GM12878 (cell line): Measurements from ENCODE around the gene PSAPL1. TPM values are rescaled to one million over a fixed set of nuclear protein-coding genes. Genes with fewer than 3 reads are reported as not detected.

Experiments
- ATAC-seq: fragments of 200-7000 bp; cut with Tn5 transposase; 3 replicates; pipeline ENCODE4 v1.9.1; 2020; ENCODE audit warnings: mild to moderate bottlenecking, moderate library complexity
- BruUV-seq: library from RNA; stranded (reverse); fragments of 400-500 nt; replicated peaks from 2 replicates; lab custom pipeline; 2021; lab: Mats Ljungman, UMichigan
- CTCF ChIA-PET: fragments of 300-600 bp; sonication (Branson Sonifier 250); formaldehyde crosslinking; extraction: SDS; loops from one replicate; lab custom pipeline; 2021; ENCODE audit warnings: inconsistent platforms; lab: Yijun Ruan, JAX
- POLR2A ChIA-PET: fragments of 350-600 bp; formaldehyde crosslinking; extraction: SDS; loops from one replicate; lab custom pipeline; 2021; ENCODE audit warnings: inconsistent platforms; lab: Charles Lee
- RAD21 ChIA-PET: fragments of 300-600 bp; sonication (Branson Sonifier 250); formaldehyde crosslinking; loops from one replicate; lab custom pipeline; 2023; ENCODE audit warnings: antibody characterized with exemption; ENCODE audit not compliant: unreplicated experiment; lab: Charles Lee
- SMC1A ChIA-PET: fragments of 300-600 bp; sonication (Branson Sonifier 250); formaldehyde crosslinking; loops from one replicate; lab custom pipeline; 2023; ENCODE audit not compliant: unreplicated experiment, uncharacterized antibody; lab: Charles Lee
- DNase-seq: peaks from one replicate; pipeline ENCODE4 v3.0.0-alpha.2; 2011; ENCODE audit warnings: low read depth, low spot score
- FAIRE-seq: peaks from 3 replicates; lab custom pipeline; 2011; peaks lifted over from hg19 to GRCh38; lab: Jason Lieb, UNC
- H2AFZ ChIP-seq: 2 replicates; pipeline ENCODE4 v1.6.0; 2011; ENCODE audit warnings: low read depth, low read length, control low read depth; ENCODE audit not compliant: control insufficient read depth
- H3K27ac ChIP-seq: 2 replicates; pipeline ENCODE4 v1.5.1; 2011; ENCODE audit warnings: control low read depth; ENCODE audit not compliant: control insufficient read depth, insufficient read depth
- H3K27me3 ChIP-seq, 2 experiments: replicated peaks in 1 of 2; 2 replicates each; pipeline versions ENCODE4 v1.6.0 to v1.6.1; 2011; ENCODE audit warnings: low read length in 1 of 2; ENCODE audit not compliant: control insufficient read depth in 2 of 2, insufficient read depth in 2 of 2
- H3K36me3 ChIP-seq, 2 experiments: 2 replicates each; pipeline ENCODE4 v1.5.1; 2011; ENCODE audit warnings: low read length in 1 of 2; ENCODE audit not compliant: control insufficient read depth in 2 of 2, insufficient read depth in 2 of 2
- H3K4me1 ChIP-seq: 2 replicates; pipeline ENCODE4 v1.6.1; 2011; ENCODE audit warnings: mild to moderate bottlenecking, low read length, moderate library complexity, mixed read lengths; ENCODE audit not compliant: control insufficient read depth, insufficient read depth
- H3K4me2 ChIP-seq: 2 replicates; pipeline ENCODE4 v1.6.0; 2011; ENCODE audit warnings: control low read depth; ENCODE audit not compliant: control insufficient read depth, insufficient read depth
- H3K4me3 ChIP-seq: fragments of 200-600 bp; sonication (generic); 2 replicates; pipeline ENCODE4 v1.5.1; 2016
- H3K79me2 ChIP-seq: 2 replicates; pipeline ENCODE4 v1.6.0; 2011; ENCODE audit warnings: low read length; ENCODE audit not compliant: control insufficient read depth, insufficient read depth
- H3K9ac ChIP-seq: 2 replicates; pipeline ENCODE4 v1.8.0; 2011; ENCODE audit warnings: low read length, control low read depth, mixed read lengths; ENCODE audit not compliant: control insufficient read depth, insufficient read depth
- H3K9me3 ChIP-seq: replicated peaks from 3 replicates; pipeline ENCODE4 v1.5.1; 2011; ENCODE audit warnings: mild to moderate bottlenecking, low read length; ENCODE audit not compliant: control insufficient read depth, insufficient read depth
- H4K20me1 ChIP-seq: 2 replicates; pipeline ENCODE4 v1.6.0; 2011; ENCODE audit not compliant: control insufficient read depth, insufficient read depth
- CBX3 ChIP-seq: fragments of 200-600 bp; sonication (generic); IDR thresholded peaks from 2 replicates; pipeline ENCODE4 v1.6.1; 2016; ENCODE audit warnings: low read depth, borderline replicate concordance
- CREM ChIP-seq: IDR thresholded peaks from 2 replicates; pipeline ENCODE4 v1.6.1; 2014; ENCODE audit warnings: antibody characterized with exemption, low read depth
- FOS ChIP-seq: IDR thresholded peaks from 3 replicates; pipeline ENCODE4 v1.6.1; 2011; ENCODE audit warnings: borderline replicate concordance; ENCODE audit not compliant: insufficient read length; ENCODE audit errors: extremely low read depth
- IKZF2 ChIP-seq, 2 experiments: fragments of 450-650 bp; IDR thresholded peaks; 2 replicates each; pipeline ENCODE4 v1.6.1; 2017; ENCODE audit warnings: mild to moderate bottlenecking in 2 of 2, moderate library complexity in 2 of 2
- MEF2A ChIP-seq: IDR thresholded peaks from 2 replicates; pipeline ENCODE4 v1.6.1; 2011; ENCODE audit warnings: low read depth, mild to moderate bottlenecking, low read length, moderate library complexity; ENCODE audit not compliant: insufficient read depth
- MTA3 ChIP-seq: IDR thresholded peaks from 2 replicates; pipeline ENCODE4 v1.6.1; 2012; ENCODE audit warnings: low read length, inconsistent platforms, borderline replicate concordance
- RAD21 ChIP-seq: IDR thresholded peaks from 2 replicates; pipeline ENCODE4 v1.6.1; 2011; ENCODE audit warnings: mild to moderate bottlenecking, low read depth, low read length, moderate library complexity; ENCODE audit not compliant: insufficient read depth
- RELA ChIP-seq: fragments of 450-650 bp; IDR thresholded peaks from 2 replicates; pipeline ENCODE4 v1.8.0; 2014; ENCODE audit warnings: borderline replicate concordance; ENCODE audit not compliant: partially characterized antibody
- STAT1 ChIP-seq: fragments of 450-650 bp; conservative IDR thresholded peaks from 2 replicates; pipeline ENCODE4 v1.6.1; 2014; ENCODE audit warnings: antibody characterized with exemption, mild to moderate bottlenecking
- WGBS: methylation state at CpG from one replicate; pipeline ENCODE4 v1.1.6; 2016; ENCODE audit warnings: low lambda C conversion rate; ENCODE audit not compliant: insufficient replicate concordance, insufficient coverage; ENCODE audit errors: missing lambda C conversion rate; 5-methylcytosine and 5-hydroxymethylcytosine counted together
- in situ Hi-C: fragments of 300-500 bp; cut with MboI; formaldehyde crosslinking; loops from 9 replicates; pipeline ENCODE4 v1.14.3; 2018; ENCODE audit warnings: mixed read lengths
- intact Hi-C: fragments of 100-400 bp; cut with micrococcal nuclease; formaldehyde crosslinking; loops from one replicate; pipeline ENCODE4 v1.14.2; 2022; ENCODE audit not compliant: unreplicated experiment
- polyA plus RNA-seq, 11 experiments: library from polyadenylated mRNA; depleted of rRNA in 4 of 11; unstranded in 6 of 11; stranded (reverse) in 5 of 11; fragments of >200 nt; fragmentation: Nextera tagmentation in 4 of 11; fragmentation: Illumina TruSeq in 1 of 11; extraction: Ambion mirVana in 4 of 11; extraction: Trizol in 1 of 11; gene quantifications; 1 replicate in 1 of 11; 2 replicates in 10 of 11; pipeline versions ENCODE4 v1.2.1 to v1.2.3, GENCODE V29; 2011 to 2016; ENCODE audit warnings: inconsistent platforms in 2 of 11, missing spikeins in 2 of 11, low read depth in 1 of 11
- total RNA-seq, 4 experiments: library from RNA; depleted of rRNA in 3 of 4; stranded (reverse); fragments of >200 nt in 3 of 4; fragmentation: Illumina TruSeq in 1 of 4; extraction: Trizol in 1 of 4; gene quantifications; 2 replicates each; pipeline versions ENCODE4 v1.2.1 to v1.2.3, GENCODE V29; 2013 to 2021
- TF ChIP-seq, protein P1 (sequence below): fragments of 450-650 bp; IDR thresholded peaks from 2 replicates; pipeline ENCODE4 v1.6.1; 2017; ENCODE audit warnings: low read depth, mild to moderate bottlenecking, moderate library complexity

The PSAPL1 gene
- total and polyA plus RNA-seq, 10 of the 15 experiments (the other 5 are each of a cell fraction or from before 2014, with no cell fraction given) = not detected

DNA sequence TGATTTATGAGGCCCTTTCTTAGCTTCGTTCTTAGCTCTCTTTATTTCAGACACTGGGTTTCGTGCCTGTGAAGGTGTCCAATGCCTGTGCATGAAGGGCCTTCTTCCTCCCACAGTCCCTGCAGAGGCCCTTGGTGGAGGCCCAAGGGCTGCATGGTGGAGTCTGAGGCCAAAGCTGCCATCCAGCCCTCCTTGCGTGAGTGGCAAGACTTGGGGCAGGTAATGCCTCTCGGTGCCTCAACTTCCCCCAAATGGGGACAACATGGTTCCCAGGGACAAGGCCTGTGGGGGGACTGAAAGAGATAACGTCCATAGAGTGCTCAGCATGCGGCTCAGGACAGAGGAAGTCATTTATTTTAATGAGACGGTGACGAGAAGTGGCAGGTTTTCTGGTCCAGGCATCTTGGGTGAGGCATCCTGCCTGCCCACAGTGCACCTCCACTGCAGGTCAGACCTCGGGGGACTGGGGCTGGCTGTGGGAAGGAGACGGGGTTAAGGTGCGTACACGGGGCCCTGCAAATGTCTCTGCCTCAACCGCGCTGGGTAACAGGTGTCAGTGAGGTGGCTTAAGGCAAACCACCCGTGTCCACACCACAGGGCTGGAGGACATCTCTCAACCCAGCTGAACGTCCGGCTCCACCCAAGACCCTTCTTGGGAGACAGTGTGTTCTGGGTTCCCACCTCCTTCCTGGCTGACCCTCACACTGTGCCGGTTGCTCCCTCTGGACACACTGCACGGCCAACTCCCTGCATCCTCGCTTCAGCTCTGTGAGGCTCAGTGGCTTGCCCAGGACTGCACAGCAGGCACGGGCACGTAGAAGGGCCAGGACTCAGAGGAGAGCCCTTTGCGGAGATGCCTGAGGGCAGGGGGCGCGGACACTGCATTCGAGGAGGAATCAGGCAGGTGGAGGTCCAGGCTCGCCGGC, 50.5 kb downstream of the PSAPL1 start:
- H4K20me1 ChIP-seq = no peaks in the 10 kb centered on the region
- intact Hi-C loops = no loop called here
- ATAC-seq = no peak
- RAD21 ChIA-PET = no interaction called here
- no peak for TF ChIP-seq CREM
- TF ChIP-seq CBX3 = no peak
- TF ChIP-seq MTA3 = no peak
- no peak for TF ChIP-seq RAD21
- TF ChIP-seq MEF2A = no peak
- no peak for TF ChIP-seq FOS
- TF ChIP-seq STAT1 = no peak
- TF ChIP-seq IKZF2 (IDR thresholded peaks at IDR 0.05) = no peak
- no peak for TF ChIP-seq RELA
- TF ChIP-seq, protein P1, sequence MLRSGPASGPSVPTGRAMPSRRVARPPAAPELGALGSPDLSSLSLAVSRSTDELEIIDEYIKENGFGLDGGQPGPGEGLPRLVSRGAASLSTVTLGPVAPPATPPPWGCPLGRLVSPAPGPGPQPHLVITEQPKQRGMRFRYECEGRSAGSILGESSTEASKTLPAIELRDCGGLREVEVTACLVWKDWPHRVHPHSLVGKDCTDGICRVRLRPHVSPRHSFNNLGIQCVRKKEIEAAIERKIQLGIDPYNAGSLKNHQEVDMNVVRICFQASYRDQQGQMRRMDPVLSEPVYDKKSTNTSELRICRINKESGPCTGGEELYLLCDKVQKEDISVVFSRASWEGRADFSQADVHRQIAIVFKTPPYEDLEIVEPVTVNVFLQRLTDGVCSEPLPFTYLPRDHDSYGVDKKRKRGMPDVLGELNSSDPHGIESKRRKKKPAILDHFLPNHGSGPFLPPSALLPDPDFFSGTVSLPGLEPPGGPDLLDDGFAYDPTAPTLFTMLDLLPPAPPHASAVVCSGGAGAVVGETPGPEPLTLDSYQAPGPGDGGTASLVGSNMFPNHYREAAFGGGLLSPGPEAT = no peak
- TF ChIP-seq, all 136 proteins: peak for 0
- Histone ChIP-seq H2AFZ (no peak overlapping the region), H3K36me3 (no peaks in the 10 kb centered on the region), H3K27ac (no peak overlapping the region), H3K4me3 (no peak overlapping the region), H3K9ac (no peak overlapping the region), H3K27me3 (no peaks in the 10 kb centered on the region), H3K9me3 (no peaks in the 10 kb centered on the region), H3K79me2 (no peaks in the 10 kb centered on the region), H3K4me2 (no peak overlapping the region), H3K4me1 (no peaks in the 10 kb centered on the region)
- SMC1A ChIA-PET = no interaction called here
- FAIRE-seq (no peak), DNase-seq (no peak)
- 46% methylated on average over 28 of the region's 28 CpGs for WGBS
- POLR2A ChIA-PET = no interaction called here
- no TSS peak for BruUV-seq
- in situ Hi-C loops = no loop called here
- CTCF ChIA-PET = no interaction called here
